ENCODE data around the gene ACTR8.

GRCh38 chr3:53860196-53860595, 21.8 kb downstream of the ACTR8 start:
- TF ChIP-seq CTCF (conservative IDR thresholded peaks at IDR 0.05 in 1 of 2, IDR thresholded peaks at IDR 0.05 in 1 of 2; ENCODE audit: extremely low read depth in 1 of 2, insufficient read depth in 1 of 2, low read depth in 1 of 2, low read length in 2 of 2), result no peak
- no peak for TF ChIP-seq EZH2 (IDR thresholded peaks at IDR 0.05; ENCODE audit: borderline replicate concordance, low read length)

Measured in mammary epithelial cell (primary cell).